ENCODE data around the gene RNF32.
"Not testable (repeated sequence)": the region's sequence is repeated elsewhere in the genome, so short reads cannot be mapped to it uniquely, and the experiment has no call there.

GRCh38 chr7:156619488-156620290, 20.9 kb upstream of the RNF32 start:
- not testable (repeated sequence) for TF ChIP-seq POLR2A (IDR thresholded peaks at IDR 0.05; ENCODE audit: low read length); GATA1 (IDR thresholded peaks at IDR 0.05; ENCODE audit: low read depth, low read length)
